Natural killer cell (primary cell): ENCODE measurements around the gene INPP5K. TPM values are rescaled to one million over a fixed set of nuclear protein-coding genes. Genes with fewer than 3 reads are reported as not detected.
A peak's percentile ranks its signal among the peaks of the same experiment; 100 is the strongest.

ENCODE experiments used
- ATAC-seq, 3 donors: fragments of 150-1000 bp in 2 of 3; fragments of 200-7000 bp in 1 of 3; cut with Tn5 transposase; 1 replicate in 1 of 3; 2 replicates in 2 of 3; pipeline ENCODE4 v1.10.0; 2021; ENCODE audit warnings: mild to moderate bottlenecking in 2 of 3, moderate library complexity in 2 of 3
- DNase-seq, 2 donors: peaks; one replicate each; pipeline versions ENCODE4 v3.0.0 to v3.0.0-alpha.2; 2013 to 2021; ENCODE audit warnings: mixed read lengths in 1 of 2
- H3K27ac ChIP-seq: one replicate; pipeline ENCODE4 v1.5.1; 2013; ENCODE audit warnings: mild to moderate bottlenecking, low read length
- H3K27me3 ChIP-seq: one replicate; pipeline ENCODE4 v1.6.1; 2013; ENCODE audit warnings: low read length; ENCODE audit not compliant: control insufficient read depth, insufficient read depth
- H3K36me3 ChIP-seq: one replicate; pipeline ENCODE4 v1.6.1; 2013; ENCODE audit warnings: low read length; ENCODE audit not compliant: control insufficient read depth, insufficient read depth
- H3K4me1 ChIP-seq: one replicate; pipeline ENCODE4 v1.6.1; 2013; ENCODE audit warnings: low read length; ENCODE audit not compliant: control insufficient read depth, insufficient read depth
- H3K4me3 ChIP-seq: one replicate; pipeline ENCODE4 v1.5.1; 2013; ENCODE audit warnings: low read length
- H3K9me3 ChIP-seq: one replicate; pipeline ENCODE4 v1.6.1; 2013; ENCODE audit warnings: low read length; ENCODE audit not compliant: control insufficient read depth, insufficient read depth
- H3K27ac Mint-ChIP-seq, 2 donors: one replicate each; pipeline ENCODE4 v1.8.0; 2022; ENCODE audit warnings: mild to moderate bottlenecking in 2 of 2, mixed read lengths in 2 of 2, moderate library complexity in 1 of 2
- H3K27me3 Mint-ChIP-seq, 2 donors: one replicate each; pipeline ENCODE4 v1.8.0; 2022; ENCODE audit warnings: low read depth in 2 of 2, mixed read lengths in 2 of 2
- H3K36me3 Mint-ChIP-seq: one replicate; pipeline ENCODE4 v1.8.0; 2022; ENCODE audit warnings: mixed read lengths
- H3K4me1 Mint-ChIP-seq, 2 donors: one replicate each; pipeline ENCODE4 v1.8.0; 2022; ENCODE audit warnings: mixed read lengths in 2 of 2
- H3K4me3 Mint-ChIP-seq: one replicate; pipeline ENCODE4 v1.8.0; 2022; ENCODE audit warnings: mild to moderate bottlenecking, moderate library complexity, mixed read lengths
- H3K9me3 Mint-ChIP-seq, 2 donors: one replicate each; pipeline ENCODE4 v1.8.0; 2022; ENCODE audit warnings: mixed read lengths in 2 of 2
- WGBS: methylation state at CpG from one replicate; pipeline ENCODE4 v1.1.7; 2013; ENCODE audit warnings: missing lambda C conversion rate; ENCODE audit not compliant: insufficient coverage; 5-methylcytosine and 5-hydroxymethylcytosine counted together
- intact Hi-C: fragments of 100-400 bp; cut with micrococcal nuclease; formaldehyde crosslinking; loops from one replicate; pipeline ENCODE4 v1.14.2; 2022
- total RNA-seq, 4 donors: library from RNA; stranded (reverse); fragments of 120-200 nt in 1 of 4; gene quantifications; one replicate each; pipeline versions ENCODE4 v1.2.3 to v1.2.4, GENCODE V29; 2013 to 2022
- TF ChIP-seq, protein P1 (sequence below): fragments of 200-600 bp; IDR thresholded peaks from one replicate; pipeline ENCODE4 v1.8.0; 2022; ENCODE audit warnings: antibody characterized with exemption

INPP5K gene
- total RNA-seq, 3 donors from 2014 or later (not counting 1 experiment from before 2014, with no cell fraction given) = 278 to 317 (median 292) TPM

DNA sequence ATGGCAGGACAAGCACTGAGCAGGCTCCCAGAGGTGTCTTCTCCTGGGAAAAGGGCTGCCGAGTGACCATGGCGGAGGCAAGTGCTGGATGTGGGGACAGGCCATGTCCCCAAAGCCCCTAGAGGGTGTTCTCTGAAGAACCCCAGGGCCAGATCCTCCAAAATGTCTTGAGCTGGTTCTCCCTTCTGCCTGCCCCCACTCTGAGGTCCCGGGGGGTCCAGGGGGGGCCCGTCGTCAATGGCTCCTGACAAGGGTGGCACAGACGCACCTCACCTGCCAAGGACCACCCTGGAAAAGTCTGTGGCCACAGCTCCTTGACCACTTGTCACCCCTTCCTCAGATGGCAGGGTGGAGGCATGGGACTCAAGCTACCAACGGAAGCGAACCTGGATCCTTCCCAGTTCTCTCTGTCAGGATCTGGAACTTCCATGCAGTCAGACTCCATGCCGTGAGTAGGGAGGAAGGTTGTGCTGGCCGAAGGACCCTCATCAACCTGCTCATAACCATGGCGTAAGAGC is 21.6 kb downstream of the INPP5K start:
- Mint-ChIP-seq H3K27ac (no peak overlapping the region), H3K4me1 (peaks cover 6 to 32% of the 10 kb centered on the region in 2 donors), H3K9me3 (no peaks in the 10 kb centered on the region), H3K27me3 (no peaks in the 10 kb centered on the region), H3K36me3 (no peaks in the 10 kb centered on the region), H3K4me3 (no peak overlapping the region)
- Histone ChIP-seq H3K4me1 (peaks cover 29% of the 10 kb centered on the region), H3K9me3 (no peaks in the 10 kb centered on the region), H3K27ac (no peak overlapping the region), H3K36me3 (peaks cover 21% of the 10 kb centered on the region), H3K27me3 (peaks cover 4% of the 10 kb centered on the region), H3K4me3 (no peak overlapping the region)
- WGBS = 98% methylated on average over 11 of the region's 11 CpGs
- TF ChIP-seq, protein P1, sequence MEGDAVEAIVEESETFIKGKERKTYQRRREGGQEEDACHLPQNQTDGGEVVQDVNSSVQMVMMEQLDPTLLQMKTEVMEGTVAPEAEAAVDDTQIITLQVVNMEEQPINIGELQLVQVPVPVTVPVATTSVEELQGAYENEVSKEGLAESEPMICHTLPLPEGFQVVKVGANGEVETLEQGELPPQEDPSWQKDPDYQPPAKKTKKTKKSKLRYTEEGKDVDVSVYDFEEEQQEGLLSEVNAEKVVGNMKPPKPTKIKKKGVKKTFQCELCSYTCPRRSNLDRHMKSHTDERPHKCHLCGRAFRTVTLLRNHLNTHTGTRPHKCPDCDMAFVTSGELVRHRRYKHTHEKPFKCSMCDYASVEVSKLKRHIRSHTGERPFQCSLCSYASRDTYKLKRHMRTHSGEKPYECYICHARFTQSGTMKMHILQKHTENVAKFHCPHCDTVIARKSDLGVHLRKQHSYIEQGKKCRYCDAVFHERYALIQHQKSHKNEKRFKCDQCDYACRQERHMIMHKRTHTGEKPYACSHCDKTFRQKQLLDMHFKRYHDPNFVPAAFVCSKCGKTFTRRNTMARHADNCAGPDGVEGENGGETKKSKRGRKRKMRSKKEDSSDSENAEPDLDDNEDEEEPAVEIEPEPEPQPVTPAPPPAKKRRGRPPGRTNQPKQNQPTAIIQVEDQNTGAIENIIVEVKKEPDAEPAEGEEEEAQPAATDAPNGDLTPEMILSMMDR = no peak
- ATAC-seq (no peak), DNase-seq (no peak)
- intact Hi-C loops = loop anchor here (5.0 kb wide), 1 partner anchor 37 kb away; the partner anchor contains the start of gene CRK

GRCh38 chr17:1494203-1494602 is 22.2 kb downstream of the INPP5K start:
- no peak overlapping the region for H3K27ac ChIP-seq
- TF ChIP-seq, protein P1 = no peak

GRCh38 chr17:1493291-1493980 is 23.0 kb downstream of the INPP5K start:
- intact Hi-C loops = loop anchor here (5.0 kb wide), 1 partner anchor 36 kb away; the partner anchor contains the start of gene CRK
- Mint-ChIP-seq H3K27ac (peak overlapping the region in 1 of 2 donors; percentile 58), H3K4me1 (peaks cover 6 to 32% of the 10 kb centered on the region in 2 donors), H3K4me3 (peak overlapping the region; percentile 81), H3K9me3 (no peaks in the 10 kb centered on the region), H3K27me3 (no peaks in the 10 kb centered on the region), H3K36me3 (no peaks in the 10 kb centered on the region)
- TF ChIP-seq, protein P1 = no peak
- Histone ChIP-seq H3K27me3 (peaks cover 10% of the 10 kb centered on the region), H3K4me3 (no peak overlapping the region), H3K9me3 (no peaks in the 10 kb centered on the region), H3K4me1 (peaks cover 35% of the 10 kb centered on the region), H3K27ac (no peak overlapping the region), H3K36me3 (peaks cover 19% of the 10 kb centered on the region)
- no peak for ATAC-seq
- WGBS = 54% methylated on average over 19 of the region's 23 CpGs
- DNase-seq = peak in 1 of 2 donors; percentile 18

More at GRCh38 chr17:1494203-1494602, 22.2 kb downstream of the INPP5K start:
- H3K4me1 Mint-ChIP-seq = peaks cover 6 to 32% of the 10 kb centered on the region in 2 donors
- no peaks in the 10 kb centered on the region for H3K27me3 Mint-ChIP-seq
- DNase-seq = peak in 1 of 2 donors; percentile 17
- Histone ChIP-seq H3K27me3 (peaks cover 4% of the 10 kb centered on the region), H3K36me3 (peaks cover 19% of the 10 kb centered on the region), H3K4me1 (peaks cover 29% of the 10 kb centered on the region), H3K9me3 (no peaks in the 10 kb centered on the region), H3K4me3 (no peak overlapping the region)
- peak overlapping the region; percentile 52 for H3K4me3 Mint-ChIP-seq
- no peaks in the 10 kb centered on the region for H3K36me3 Mint-ChIP-seq
- intact Hi-C loops = loop anchor here (5.0 kb wide), 1 partner anchor 37 kb away; the partner anchor contains the start of gene CRK
- WGBS = 96% methylated on average over 7 of the region's 7 CpGs
- no peak for ATAC-seq
- H3K27ac Mint-ChIP-seq = no peak overlapping the region
- no peaks in the 10 kb centered on the region for H3K9me3 Mint-ChIP-seq
